ENCODE measurements around the gene INS.
A peak's percentile ranks its signal among the peaks of the same experiment; 100 is the strongest.
"Not testable (repeated sequence)": the region's sequence is repeated elsewhere in the genome, so short reads cannot be mapped to it uniquely, and the experiment has no call there.

The INS gene

GRCh38 chr11:2198621-2199365 is 37.8 kb upstream of the INS start:
- DNase-seq = no peak

DNA sequence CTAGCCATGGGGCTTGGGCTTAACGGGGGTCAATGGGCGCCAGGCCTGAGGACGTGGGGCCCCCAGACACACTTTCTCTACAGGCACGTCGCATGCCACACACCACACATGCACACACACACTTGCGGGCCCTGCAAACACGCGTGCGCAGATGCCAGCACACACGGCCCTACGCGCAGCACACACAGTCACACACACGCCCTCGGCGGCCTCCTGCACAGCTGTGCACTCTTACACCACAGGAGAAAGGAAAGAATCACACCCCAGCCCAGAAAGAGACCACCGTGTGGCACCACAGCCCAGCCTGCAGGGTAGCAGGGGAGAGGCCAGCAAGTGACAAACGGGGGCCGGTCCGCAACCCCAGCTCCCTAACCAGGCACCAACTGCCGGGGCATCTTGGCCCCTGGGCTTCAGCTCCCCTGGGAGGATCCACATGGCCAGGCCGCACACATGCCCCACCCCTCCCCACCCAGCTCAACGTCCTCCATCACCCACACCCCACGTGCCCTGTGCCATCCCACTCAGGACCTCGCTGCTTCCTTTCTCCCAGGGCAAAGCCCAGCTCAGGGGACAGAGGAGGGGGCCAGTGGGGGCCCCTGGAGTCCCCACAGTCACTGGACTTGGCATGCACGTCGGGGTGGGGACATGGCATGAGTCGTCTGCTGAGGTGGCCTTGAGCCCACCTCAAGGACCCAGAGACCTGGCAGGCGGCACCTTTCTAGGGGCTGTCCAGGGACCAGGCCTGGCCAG is 36.9 kb upstream of the INS start:
- no peak for DNase-seq

DNA sequence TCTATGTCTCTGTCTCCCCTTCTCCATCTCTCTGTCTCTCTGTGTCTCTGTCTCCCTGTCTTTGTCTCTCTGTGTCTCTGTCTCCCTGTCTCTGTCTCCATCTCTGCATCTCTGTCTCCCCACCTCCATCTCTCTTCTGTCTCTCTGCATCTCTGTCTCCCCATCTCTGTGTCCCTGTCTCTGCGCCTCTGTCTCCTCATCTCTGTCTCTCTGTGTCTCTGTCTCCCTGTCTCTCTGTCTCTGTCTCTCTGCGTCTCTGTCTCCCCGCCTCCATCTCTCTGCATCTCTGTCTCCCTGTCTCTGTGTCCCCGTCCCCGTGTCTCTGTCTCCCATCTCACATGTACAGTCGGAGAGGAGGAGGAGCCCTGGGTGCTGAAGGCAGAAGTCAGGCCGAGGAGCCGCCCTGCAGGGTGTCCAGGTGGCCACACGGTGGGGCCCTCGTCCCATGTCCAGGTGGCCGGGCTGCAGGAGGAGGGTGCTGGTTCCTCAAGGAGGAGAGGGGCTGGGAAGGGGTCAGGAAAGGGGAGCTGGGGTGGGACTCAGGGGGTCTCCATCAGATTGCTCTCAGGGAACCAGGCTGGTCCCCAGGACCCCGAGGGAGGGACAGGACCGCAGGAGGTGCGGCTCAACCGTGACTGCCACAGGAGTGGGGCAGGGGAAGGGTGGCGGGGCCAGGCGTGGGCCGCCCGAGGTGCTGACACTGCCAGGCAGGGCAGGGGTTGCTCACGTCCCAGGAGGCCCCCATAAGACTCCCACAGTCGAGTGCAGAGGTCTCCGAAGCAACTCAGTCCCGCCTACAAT is 36.2 kb upstream of the INS start:
- DNase-seq = peak; percentile 21

DNA sequence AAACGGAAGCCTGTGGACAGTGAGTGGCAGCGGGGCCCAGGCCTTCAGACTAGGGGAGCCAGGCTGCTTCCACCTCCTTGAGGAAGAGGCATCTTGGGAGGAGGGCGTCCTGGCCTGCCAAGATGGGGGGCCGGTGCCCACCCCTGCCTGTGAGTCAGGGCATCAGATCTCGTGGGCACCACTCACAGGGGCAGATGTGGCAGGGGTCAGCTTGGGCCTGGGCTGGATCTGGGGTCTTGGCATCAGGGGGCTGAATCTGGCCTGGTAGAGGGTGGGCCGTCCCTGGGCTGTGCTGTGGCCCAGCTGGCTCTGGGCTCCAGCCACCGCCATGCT is 34.7 kb upstream of the INS start:
- no peak for DNase-seq

DNA sequence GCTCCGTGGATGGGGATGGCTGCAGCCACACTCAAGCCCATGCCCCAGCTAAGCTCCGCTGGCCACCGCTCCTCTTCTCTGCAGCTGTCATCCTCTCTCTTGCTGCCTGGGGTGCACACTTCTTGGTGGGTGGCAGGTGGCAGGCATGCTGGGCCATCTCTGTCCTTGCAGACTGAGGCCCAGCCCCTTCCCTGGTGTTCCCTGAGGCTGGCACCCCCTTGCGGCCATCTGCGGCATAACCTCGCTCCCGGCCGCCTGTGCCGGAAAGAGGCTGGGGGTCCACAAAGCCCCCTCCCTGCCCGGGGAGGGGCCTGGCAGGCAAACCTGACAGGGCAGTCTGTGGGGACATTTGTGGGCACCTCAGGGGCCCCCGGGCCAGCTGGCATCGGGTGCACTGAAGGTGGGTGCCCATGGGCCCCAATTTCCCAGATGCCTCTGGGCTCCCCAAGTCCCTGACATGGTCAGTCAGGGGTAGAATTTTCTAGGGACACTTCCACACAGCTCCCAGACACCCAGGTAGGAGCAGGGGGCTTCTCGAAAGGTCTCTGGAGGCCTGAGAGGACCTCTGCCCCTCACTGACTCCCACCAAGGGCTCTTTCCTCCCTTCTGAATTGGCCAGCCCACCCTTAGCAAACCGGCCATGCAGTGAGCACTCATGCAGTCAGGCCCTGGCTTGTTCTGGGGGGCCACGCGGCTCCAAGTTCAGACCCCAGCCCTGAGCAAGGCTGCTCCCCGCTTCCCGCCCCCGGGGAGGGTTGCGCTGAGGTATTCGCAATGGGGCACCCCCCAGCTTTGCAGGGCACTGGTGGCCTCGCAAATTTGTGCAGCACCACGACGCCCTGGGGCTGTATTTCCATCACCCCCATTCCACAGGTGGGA is 34.1 kb upstream of the INS start:
- no peak for DNase-seq

DNA sequence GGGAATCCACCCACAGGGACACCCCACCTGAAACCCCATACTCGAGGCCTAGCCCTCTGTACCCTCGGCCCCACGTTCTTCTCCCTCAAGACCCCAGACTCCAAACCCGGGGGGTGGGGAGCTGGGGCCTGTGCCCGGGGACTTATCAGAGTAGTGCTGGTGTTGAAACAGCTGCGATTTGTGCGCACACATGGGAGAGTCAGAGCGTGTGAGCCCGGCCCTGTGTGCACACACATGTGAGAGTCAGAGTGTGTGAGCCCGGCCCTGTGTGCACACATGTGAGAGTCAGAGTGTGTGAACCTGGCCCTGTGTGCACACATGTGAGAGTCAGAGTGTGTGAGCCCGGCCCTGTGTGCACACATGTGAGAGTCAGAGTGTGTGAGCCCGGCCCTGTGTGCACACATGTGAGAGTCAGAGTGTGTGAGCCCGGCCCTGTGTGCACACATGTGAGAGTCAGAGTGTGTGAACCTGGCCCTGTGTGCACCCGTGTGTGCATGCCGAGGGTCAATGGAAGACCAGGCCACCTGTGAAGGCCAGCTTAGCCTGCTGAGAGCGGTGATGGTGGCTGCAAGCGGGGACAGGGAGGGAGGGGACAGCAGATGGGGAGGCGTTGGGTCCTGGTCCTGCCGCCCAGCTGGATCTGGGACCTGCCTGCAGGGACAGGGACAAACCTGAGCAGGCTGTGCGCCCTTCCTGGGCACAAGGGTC is 33.0 kb upstream of the INS start:
- not testable (repeated sequence) for DNase-seq

DNA sequence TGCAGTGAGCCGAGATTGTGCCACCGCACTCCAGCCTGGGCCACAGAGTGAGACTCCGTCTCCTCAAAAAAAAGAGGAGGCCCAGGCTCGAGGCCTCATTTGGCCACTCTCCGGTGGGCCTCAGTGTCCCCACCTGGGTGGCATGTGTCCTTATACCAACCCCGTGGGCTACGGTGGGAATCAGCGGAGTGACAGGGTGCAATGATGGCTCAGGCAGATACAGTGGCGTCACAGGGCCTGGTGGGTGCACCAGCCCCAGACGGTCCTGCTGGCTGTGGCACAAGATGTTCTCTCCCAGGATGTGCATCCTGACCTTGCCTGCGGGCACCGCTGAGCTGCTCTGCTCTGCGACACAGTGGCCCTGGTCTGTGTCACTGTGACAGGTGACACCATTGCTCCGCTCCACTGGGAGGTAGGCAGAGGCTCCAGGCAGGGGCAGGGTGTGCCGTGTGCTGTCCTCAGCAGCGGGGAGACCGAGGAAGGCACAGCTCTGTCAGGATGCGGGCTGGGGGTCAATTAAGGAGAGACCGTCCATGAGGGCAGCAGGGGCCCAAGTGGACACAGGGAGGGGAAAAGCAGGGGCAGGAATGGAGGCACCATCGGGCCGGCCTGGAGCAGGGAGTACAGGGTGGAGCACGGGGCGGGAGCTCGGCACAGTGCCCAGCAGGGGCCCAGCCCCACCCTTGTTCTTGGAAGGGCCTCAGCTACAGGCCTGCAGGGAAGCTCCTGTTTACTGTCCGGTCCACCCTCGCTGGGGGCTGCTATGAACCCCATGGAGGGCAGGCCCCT is 32.3 kb upstream of the INS start:
- no peak for DNase-seq

GRCh38 chr11:2192435-2192834 is 31.4 kb upstream of the INS start:
- DNase-seq = no peak

DNA sequence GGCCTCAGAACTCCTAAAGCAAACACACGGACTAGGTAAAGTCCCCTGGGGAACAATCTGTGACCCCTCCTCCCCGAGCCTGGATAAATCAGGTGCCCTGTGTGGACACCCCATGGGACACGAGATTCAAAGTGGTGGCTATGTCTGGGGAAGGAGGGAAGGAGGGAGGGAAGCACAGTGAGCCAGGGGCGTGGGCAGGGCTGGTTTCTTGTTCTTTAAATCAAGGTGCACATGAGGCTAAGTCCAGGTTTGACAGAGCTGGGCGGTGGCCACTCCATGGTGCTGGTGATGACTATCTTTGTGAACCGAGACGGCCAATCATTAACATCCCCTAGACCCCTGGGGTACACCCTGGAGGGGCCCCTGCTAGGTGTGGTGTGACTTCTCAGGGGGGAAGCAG is 30.9 kb upstream of the INS start:
- DNase-seq = no peak

DNA sequence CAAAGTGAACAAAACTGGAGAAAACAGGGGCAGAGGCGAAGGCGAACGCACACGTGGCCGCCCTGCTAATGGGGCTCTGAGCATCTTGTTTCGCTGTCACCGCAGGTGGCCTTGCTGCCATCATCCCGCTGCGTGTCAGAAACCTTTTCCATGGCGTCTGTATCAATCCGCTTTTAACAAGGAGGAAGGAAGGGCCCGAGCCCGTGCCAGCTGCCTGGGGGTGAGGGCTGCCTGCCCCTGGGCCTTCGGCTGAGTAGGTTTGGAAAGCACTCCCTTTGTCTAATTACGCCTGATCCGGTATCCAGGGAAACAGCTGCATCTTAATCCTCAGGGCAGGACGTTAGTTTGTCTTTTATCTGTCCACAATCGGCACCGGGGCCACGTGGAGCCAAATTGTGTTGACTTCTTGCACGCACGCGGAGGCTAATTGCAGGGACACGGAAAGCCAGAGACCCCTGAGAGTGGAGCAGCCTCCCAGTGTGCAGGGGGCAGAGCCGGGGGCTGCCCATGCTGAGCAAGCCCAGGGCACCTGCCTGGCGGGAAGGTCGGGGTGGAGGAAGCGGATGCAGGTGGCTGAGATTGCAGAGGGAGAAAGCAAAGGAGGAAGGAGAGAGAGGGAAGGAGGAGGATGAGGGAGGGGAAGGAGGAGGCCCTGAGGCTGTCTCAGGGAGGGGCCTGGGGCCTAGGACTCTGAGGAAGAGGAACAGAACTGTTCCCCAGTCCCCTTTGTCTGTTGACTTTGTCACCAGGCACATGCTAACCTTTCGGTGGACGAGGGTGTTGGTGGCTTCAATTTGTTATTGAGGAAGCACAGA is 29.9 kb upstream of the INS start:
- DNase-seq = no peak

DNA sequence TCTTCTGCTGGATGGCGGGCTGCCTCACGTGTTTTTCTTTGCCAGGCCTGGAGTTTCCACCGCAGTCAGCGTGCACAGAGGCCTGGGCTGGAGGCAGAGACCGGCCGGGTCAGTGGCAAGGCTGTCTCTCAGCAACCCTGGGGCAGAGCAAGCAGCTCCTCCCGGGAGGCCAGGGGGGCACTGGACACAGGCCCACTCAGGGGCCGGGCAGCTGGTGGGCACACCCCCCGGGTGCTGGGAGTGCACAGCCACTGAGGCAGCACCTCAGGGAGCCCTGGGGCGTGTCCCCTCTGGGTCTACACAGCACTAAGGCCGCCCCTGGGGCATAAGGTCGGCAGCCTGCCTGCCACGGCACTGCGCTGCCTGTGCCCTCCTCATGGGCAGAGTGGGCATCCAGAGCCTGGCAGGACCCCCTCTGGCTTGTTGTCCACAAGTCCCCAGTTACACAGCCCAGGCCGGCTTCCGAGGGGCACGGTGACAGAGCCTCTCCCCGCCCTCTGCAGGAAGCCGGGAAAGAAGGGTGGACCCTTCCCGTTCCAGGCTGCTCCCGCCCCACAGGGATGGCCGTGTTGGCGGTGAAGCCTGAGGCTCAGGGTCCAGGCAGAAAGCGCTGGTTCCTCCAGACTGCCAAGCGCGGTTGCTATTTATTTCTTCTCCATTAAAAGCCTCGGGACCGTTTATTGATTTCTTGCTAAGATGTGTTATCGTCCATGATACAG is 29.1 kb upstream of the INS start:
- DNase-seq = no peak

GRCh38 chr11:2188745-2189144 is 27.7 kb upstream of the INS start:
- no peak for DNase-seq

GRCh38 chr11:2187280-2187707 is 26.3 kb upstream of the INS start:
- no peak for DNase-seq

GRCh38 chr11:2186669-2187279 is 25.8 kb upstream of the INS start:
- DNase-seq = no peak

DNA sequence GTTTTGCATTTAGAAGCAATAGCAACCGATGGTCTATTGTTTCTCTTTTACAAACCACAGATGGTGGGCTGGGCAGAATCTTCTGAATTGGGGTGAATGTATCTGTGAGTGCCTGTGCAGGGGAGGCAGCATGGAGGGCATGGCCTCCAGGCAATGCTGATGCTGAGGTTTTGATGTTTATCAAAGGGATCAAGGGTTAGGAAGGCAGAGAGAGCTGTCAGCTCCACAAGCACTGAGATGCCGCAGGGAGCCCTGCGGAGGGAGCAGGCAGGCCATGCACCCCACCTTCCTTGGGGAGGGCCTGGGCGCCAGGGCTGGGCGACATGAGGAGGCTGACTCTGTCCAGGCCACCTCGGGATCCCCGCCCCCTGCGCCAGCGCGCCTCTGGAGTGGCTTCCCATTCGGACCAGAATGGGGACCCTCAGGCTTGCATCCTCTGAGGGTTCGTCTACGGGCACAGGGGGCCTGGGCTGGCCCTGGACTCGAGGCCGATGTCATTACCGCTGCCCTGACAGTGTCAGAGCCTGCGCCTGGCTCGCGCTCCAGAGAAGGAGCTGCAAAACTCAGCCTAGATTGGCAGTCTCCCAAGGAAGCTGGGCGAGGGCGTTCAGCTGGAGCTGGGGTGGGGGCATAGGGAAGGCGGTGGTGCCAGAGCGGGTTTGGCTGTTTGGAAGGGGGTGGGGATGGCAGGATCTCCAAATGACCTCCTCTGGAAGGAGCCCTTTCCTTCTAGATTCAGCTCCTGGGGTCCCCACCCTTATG is 24.5 kb upstream of the INS start:
- no peak for DNase-seq

DNA sequence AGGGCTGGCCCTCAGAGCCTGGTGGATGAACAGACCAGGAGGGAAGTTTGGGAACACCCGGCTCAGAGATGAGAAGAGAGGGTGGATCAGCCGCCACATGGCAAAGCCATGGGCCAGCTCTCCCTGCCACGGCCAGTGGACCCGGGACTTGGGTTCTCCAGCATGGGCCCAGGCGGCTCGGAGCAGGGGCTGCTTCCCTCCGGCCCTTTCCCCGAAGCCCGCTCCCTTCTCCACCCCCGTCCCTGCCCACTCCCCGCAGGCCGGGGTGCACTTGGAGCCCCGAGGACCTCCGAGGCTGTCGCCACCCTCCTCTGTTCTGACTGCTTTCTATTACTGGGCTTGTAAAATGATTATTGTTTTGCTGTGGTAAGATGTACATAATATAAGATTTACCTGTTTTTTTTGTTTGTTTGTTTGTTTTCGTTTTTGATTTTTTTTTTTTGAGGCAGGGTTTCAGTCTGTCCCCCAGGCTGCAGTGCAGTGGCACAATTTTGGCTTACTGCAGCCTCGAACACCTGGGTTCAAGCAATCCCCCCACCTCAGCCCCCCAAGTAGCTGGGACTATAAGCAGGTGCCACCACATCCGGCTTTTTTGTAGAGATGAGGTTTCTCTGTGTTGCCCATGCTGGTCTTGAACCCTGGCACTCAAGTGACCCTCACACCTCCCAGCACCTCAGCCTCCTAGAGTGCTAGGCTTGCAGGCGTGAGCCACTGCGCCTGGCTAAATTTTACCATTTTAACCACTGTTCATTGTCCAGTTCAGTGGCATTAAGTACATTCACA is 21.9 kb upstream of the INS start:
- no peak for DNase-seq

GRCh38 chr11:2182075-2182474 is 21.1 kb upstream of the INS start:
- DNase-seq = no peak
